HG02943 (cell line): Measurements from ENCODE around the gene AKNAD1.

Source experiments
- ATAC-seq: cut with Tn5 transposase; IDR thresholded peaks from one replicate; pipeline ENCODE4 v1.9.1; 2021; ENCODE audit warnings: mild to moderate bottlenecking, low read depth, moderate library complexity; ENCODE audit not compliant: unreplicated experiment

The AKNAD1 gene

DNA sequence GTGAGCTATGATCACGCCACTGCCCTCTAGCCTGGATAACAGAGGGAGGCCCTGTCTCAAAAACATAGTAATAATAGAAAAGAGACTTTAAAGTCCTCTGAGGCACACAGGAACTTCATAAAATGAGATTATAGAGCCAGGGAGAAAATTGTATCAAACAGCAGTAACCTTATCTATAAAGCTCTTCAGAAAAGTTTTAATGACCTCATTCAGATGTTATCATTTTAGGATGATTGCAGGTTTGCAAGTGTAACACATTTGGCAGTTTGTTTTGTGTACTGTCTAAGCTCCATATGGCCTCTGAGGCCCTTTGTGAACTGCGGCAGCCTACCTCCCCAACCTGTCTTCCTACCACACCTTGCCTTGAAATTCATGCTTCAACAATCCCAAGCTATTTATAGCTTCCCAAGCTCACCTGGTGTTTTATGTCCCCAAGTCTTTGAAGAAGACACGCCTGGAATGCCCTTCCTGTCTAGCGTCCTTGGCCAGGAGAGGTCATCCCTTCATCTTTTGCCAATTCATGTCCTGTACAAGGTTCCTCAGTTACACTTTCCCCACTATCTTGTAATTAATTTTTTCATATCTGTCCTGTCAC, 8.5 kb upstream of the AKNAD1 start:
- ATAC-seq, result no peak

DNA sequence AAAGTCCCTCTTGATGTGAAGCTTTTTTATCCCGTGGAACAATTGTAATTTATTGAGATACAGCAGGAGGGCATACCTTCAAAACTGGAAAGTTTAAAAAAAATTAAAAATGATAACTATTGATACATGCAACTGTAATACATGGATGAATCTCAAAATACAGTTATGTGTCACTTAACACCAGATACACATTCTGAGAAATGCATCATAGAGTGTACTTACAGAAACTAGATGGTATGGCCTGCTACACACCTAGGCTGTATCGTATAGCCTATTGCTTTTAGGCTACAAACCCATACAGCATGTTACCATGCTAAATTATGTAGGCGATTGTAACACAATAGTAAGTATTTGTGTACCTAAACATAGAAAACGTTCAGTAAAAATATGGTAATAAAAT, 7.1 kb upstream of the AKNAD1 start:
- no peak for ATAC-seq

DNA sequence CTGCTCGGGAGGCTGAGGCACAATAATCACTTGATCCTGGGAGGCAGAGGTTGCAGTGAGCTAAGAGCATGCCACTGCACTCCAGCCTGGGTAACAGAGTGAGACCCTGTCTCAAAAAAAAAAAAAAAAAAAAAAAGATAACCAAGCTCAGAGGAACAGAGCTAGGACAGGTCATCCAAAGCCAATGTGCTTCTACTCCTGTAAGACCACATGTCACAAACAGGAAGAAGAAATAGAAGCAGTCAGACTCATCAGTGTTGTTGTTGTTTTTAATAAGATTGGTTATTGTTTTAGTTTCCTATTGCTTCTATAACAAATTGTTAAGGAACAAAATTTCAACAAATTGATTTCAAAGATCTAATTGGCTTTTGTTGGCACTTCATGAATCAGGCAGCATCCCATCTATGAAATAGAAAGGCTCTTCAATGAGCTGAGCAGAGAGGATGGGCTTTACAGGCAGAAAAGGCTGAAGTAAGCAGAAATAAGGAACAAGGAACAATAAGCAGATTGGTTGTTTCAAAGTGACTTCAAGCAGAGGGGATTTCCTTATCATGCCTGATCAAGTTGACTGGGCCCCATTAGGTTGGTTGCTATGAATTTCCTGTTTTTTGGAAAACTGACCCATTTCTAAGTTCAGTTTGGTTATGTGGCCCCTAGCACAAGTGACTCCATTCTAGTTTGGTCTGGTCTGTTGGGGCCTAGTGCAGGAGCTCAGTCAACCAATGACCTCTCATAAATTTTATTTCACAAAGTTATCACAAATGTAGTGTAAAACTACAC, 6.0 kb upstream of the AKNAD1 start:
- ATAC-seq, result no peak

DNA sequence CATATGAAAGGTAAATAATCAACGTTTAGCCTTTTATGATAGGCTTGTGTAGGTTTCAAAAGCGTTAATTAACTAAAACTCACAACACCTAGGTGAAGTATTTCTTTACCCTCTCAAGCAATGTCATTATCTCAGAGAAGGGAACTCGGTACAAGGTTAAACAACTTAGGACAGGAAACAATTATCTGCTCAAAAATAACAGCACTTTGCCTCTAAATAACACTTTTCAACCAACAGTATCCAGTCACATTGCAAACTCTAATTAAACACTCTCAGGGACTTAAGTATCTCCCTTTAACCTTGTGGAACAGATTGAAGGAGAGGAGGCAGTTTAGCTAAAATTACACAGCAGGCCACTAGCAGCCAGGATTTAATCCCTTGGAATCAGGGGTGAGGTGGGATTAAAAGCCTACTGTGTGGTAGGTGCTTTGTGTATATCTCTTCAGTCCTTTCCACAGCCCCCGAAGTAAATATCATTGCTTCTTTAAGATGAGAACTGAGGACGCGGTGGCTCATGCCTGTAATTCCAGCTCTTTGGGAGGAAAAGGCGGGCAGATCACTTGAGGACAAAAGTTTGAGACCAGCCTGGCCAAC, 5.2 kb upstream of the AKNAD1 start:
- no peak for ATAC-seq

DNA sequence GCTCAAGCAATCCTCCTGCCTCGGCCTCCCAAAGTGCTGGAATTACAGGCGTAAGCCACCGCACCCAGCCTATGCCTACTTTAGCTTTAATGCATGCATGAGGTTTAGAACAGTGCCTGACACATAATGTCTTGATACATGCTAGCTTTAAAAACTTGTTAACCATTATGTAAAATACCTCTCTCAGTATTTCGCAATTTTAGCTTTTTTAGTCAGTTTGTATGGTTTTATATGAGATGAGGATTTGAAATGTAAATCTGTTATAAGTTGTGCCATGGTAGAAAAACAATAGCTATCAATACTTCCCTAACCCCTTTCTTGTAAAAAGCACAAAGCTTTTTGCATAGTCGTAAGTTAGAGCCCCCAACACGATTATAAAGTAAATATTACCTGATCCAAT, 4.7 kb upstream of the AKNAD1 start:
- ATAC-seq, result no peak

DNA sequence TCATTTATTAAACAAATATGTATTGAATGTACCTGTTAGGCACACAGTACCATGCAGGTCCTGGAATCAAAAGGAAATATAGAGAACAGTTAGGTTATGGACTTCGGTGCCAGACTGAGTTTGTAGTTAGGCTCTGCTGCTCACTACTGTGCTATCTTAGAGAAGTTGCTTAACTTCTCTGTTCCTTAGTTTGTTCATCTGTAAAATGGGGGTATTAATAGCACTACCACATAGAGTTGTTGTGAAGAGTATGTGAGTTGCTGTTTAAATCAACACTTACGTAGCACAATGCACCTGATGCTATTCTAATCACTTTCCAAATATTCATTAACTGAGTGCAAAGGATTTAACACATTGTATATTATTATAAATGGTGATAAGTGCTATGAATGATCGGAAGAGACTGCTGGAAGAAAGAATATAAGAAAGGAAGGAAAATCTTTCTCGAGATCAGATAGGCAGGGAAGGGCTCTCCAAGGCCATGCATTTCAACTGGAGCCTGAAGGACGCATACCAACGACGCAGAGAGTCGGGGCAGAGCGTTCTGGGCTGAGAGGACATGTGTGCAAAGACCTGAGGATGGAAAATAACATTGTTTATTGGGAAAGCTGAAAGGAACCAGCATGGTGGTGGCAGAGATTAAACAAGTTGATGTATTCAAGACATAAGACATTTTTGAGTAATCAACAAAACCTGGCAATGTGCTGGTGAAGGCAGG, 3.5 kb upstream of the AKNAD1 start:
- no peak for ATAC-seq

DNA sequence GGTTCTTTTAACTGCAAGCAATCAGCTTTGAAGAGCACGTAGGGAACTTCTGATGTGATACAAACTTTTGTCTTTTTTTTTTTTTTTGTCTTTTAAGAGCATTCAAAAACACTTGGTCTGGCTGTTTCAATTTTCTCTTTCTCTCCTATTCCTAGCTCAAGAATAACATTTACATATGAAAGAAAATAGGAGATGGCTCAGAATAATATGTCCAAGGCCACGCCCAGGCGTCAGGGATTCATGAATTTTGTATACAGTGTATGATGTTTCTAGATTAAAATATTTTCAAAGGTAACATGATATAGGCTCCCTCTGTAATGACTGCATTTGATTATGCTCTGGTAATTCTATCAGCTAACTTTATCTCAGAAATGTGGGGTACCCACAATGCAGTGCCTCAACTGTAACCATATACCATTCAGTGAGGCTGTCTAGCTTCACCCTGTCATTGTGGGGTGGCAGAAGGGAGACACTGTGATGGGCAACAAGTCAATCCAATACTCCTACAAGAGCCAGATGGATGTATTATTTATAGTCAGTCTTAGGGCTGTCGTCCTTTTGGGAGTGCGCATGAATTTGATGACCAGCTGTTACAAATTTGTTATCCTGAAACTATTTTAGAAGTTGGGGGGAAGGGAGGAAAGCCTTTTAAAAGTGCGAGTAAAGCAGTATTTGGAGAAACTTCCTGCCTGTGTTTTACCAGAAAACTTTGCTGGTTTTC, 1.5 kb upstream of the AKNAD1 start:
- ATAC-seq, result no peak

DNA sequence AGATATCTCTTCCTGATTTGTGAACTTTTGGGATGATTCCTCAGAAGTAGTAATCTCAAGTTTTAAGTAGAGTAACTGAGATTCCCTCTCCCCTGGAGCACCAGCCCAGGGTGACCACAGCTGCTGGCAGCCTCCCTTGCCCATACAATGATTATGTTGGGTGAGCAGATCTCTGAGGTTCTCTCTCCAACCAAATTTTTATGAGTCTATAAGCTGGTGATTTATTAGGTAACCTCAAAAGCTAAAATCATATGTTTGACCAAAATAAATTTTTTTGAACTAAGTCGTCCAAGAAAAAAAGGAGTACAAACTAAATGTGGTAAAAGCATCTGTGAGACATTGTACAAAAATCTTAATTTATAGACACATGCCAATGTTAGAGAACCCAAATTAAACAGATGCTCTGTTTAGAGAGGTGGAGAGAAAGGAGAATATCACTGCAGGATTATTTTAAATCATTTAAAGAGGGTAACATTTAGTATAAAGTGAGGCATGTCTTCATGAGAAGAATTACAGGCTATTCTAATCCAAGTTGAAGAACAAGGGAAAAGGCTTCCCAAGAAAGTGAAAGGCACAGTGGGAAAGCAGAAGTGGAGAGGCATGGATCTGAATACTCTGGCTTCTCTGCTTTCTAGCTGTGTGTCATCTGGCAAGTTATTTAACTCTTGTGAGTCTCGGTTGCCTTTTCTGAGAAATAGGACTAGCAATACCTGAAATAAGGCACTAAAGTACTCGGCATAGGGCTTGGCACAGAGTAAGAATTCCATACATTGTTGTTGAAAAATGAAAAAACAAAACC, 2.5 kb downstream of the AKNAD1 start:
- ATAC-seq, result no peak

DNA sequence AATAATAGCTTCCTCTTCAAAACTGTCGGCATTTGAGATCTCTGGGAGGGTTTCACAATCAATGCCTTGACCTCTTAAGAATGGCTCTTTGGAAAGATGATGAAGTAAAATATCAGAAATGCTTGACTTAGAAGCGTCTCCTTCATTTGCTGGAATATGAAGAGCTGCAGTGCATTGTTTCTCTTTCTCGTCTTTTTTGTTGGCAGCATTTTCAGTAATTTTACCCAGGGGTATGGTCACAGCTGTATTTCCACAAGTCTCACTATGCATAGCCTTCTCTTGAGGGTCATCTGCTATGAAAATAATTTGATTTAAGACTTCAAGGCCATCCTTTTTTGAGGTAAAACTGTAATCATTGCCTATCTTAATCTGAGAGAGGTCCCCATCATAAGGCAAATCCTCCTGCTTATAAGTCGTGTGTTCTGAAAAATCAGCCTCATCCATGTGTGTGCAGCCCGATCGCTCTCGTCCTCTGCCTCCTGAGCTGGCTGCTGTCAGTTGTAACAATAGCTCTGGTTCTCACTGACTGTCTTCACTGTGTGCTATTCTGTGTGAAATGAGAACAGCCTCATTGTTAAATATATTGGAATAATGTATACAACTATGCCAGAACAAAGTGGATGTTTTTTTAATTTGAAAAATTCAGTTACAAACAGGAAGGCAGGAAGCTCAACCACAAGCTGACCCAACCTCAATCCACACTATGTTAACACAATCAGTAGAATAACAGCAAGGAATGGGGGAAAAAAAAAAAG, 4.5 kb downstream of the AKNAD1 start:
- no peak for ATAC-seq

DNA sequence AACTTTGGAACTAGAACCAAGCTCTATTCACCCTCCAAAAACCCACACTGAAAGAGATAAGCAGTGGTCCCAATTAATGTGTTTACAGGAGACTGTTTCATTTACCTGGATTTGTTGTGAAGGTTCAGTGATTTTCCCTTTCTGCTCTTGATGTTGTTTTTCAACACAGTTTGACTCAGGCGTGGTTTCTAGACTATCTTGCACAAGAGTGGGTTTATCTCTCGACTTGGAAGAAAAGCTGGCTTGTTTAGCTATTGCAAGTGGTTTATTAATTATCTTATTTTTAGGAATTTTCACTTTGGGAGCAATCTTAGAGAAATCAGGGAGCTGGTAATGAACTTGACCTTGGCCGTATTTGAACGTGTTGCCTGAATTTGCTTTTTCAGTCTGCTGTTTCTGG, 5.3 kb downstream of the AKNAD1 start:
- no peak for ATAC-seq

DNA sequence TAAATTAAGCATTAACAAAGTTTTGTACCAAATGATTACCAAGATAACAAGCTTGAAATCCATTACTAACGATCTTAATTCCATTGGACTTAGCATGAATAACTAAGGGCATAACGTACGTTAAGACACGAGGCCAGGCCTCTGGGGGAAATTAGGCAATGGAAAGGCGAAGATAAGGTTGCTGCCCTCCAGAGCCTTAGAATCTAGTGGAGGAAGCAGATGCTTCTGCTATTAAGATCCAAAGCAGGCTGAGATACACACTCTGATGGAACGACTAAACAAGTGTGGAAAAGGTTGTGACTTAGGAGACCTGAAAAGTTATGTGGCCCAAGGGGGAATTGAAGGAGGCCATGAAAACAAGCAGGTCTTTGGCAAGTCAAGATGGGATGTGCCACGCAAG, 6.0 kb downstream of the AKNAD1 start:
- ATAC-seq, result no peak

DNA sequence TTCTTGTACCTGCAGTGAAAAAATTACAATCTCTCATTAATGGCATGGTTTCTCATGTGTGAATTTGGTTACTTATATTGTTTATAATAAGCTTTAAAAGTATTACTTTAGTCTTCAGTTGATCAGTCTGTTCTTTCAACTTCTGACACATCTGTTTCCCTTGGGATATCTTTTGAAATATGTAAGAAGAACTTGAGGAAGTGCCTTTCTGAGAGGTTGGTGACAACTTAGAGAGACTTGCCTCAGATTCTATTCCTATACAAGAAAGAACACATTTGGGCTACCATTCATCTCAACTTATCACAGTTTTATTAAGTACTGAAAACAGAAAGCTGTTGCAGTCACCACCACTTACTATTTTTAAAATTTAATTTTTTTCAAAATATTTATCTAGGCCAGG, 8.1 kb downstream of the AKNAD1 start:
- ATAC-seq, result no peak

DNA sequence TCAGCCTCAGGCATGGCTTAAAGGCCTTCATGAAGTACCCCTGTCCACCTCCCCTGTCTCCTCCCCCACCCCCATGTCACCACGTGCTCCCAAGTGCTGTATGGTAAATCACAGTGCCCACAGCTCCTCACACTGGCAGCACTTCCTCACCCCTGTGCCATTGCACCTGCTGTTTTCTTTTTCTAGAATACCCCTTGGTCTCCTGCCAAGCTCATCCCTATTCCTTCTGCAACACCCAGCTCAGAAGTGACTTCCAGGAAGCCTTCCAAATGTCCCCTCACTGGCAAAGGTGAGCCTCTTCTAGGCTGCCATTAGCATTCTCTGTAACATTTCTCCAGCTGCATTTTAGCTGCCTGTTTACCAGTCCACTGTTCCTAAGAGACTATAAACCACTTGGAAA, 9.4 kb downstream of the AKNAD1 start:
- ATAC-seq, result no peak

DNA sequence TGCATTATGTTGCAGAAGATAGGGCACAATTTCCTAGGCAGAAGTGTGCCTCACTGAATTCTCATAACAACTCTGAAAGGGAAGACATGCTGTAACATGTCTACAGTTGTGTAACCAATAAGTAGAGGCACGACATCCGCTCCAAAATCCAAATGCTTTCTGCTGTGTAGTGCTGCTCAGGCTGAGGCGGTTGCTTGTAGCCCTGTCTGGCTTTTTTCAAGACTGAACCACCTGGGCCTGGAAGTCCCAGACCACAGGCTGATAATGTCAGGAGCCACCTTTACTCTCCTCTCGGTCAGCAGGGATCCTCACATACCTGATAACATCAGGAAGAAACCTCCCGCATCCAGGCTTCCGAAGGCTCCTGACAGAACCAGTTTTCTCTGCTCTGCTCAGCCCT, 10.9 kb downstream of the AKNAD1 start:
- ATAC-seq, result no peak

DNA sequence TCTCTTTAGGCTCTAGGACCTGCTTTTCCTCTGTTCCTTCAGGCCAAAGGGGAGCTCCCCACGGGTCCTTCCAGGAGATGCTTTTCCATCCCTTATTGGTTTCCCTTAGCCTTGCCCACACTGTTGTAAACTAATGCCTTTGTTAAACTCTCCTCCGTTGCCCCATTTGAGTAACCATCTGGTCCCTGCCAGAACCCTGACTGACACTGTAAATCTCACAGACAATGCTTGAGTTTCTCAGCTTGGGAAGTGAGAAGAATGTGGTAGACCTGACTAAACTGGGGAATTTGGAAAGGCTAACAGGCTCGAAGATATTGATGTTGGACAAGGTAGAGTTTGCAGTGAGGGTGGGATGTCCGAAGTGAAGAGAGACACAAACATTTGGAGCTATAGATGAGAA, 11.4 kb downstream of the AKNAD1 start:
- no peak for ATAC-seq

DNA sequence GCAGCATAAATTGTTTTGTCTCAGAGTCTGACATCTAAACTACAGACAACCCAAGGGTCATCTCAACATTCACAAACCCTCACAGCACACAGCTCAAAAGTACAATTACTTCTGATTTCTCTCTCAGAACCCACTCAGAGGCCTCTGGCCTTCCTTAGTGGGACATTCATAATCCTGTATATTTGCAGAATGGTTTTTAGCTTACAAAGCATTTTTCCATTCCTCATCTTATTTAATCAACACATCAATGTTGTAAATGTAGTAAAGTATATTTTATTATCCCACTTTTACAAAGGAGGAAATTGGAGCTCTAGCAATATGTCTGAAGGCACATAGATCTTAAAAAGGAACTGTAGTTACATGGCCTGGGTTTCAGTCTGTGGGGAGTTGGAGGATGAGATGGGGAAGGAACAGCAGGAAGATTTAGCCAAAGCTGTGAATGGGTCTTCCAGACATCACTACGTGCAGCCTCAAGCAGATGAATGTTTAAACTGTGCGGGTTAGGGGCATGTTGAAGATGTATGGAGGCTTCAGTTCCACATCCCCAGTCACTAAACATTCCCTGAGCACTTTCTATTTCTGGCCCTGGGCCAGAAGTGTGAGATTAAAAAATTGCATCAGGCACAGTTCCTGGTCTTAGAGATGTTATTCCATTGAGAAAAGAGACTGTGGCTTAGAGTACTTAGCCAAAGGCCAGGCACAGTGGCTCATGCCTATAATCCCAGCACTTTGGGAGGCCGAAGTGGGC, 13.3 kb downstream of the AKNAD1 start:
- ATAC-seq, result no peak

DNA sequence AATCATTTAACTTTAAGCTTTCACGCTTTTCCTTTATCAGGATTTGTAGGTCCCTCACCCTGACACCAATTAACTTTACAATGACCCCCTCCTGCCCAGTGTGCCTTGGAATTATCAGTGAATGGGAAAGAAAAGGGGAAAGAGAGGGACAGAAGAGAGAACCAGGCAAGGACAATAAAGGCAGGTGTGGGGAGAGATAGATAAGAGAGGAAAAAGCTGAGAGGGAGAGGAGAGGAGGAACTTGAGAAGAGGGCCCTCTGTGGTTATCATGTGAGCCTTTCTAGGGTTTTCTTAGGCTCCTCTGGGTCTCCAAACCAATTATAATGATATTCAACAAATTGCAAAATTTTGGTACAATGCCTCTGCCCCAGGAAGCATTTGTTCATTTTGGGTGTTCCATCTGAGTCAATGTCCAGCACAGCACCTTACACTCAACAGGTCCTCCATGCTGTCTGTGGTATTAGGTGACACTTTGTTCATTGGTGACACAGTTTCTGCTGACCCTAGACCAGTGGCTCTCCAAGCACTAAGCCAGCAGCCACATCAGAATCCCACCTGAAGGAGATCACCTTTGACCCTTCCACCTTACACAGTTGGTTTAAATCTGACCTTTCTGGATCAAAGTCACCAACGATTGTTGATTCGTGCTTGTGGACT, 14.2 kb downstream of the AKNAD1 start:
- no peak for ATAC-seq

DNA sequence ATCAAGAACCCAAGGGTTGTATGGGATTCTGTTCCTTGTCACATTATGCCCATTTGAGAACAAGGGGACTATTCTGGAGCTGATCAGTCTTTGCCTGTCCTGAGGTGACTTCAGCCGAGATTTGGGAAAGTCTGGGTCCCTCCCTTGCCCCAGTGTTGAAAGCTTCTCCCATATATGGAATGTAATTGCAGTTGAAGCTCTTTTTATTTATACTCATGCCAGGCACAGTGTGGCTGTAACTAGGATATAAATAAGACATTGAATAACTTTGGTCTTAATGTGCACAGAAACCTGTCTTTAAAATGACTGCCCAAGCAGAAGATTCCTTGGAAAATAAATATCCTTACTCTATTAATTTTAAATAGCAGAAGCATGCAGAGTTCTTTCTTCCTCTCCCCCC, 15.2 kb downstream of the AKNAD1 start:
- no peak for ATAC-seq
